Fibroblast of villous mesenchyme (primary cell): ENCODE results near the gene ALDH1A2. TPM values are rescaled to one million over a fixed set of nuclear protein-coding genes. Genes with fewer than 3 reads are reported as not detected.

Source experiments
- DNase-seq: peaks from one replicate; pipeline ENCODE4 v3.0.0-alpha.2; 2010; ENCODE audit warnings: low read depth
- H3K4me3 ChIP-seq: 2 replicates; pipeline ENCODE4 v1.5.1; 2011; ENCODE audit warnings: low read depth, mild to moderate bottlenecking, low read length
- total RNA-seq: library from RNA; depleted of rRNA; stranded (reverse); fragments of >200 nt; gene quantifications from 2 replicates; pipeline ENCODE4 v1.2.3, GENCODE V29; 2012
- TF ChIP-seq, protein P1 (sequence below): IDR thresholded peaks from 2 replicates; pipeline ENCODE4 v1.5.1; 2012; ENCODE audit warnings: low read depth, mild to moderate bottlenecking, low read length; ENCODE audit not compliant: insufficient read depth

The ALDH1A2 gene
- total RNA-seq, 1 donor: 8.2 TPM

DNA sequence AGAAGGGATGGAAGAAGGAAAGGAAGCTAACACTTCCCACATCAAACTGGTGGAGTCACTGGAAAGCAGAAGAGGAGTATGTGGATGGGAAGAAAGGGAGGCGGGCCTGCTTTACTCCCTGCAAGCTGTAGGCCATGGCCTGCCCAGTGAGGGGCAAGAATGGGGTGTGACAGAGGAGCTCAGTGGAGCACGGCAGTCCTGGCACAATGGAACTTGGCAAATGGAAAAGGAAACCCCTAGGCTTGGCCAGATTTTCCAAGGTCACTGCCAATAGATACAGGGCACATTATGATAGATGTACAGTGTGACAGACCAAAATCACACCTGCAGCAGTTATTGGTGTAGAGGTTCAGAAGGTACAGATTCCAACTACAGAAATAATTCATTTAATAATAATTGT, 111.6 kb downstream of the ALDH1A2 start:
- H3K4me3 ChIP-seq: no peak overlapping the region
- TF ChIP-seq, protein P1, sequence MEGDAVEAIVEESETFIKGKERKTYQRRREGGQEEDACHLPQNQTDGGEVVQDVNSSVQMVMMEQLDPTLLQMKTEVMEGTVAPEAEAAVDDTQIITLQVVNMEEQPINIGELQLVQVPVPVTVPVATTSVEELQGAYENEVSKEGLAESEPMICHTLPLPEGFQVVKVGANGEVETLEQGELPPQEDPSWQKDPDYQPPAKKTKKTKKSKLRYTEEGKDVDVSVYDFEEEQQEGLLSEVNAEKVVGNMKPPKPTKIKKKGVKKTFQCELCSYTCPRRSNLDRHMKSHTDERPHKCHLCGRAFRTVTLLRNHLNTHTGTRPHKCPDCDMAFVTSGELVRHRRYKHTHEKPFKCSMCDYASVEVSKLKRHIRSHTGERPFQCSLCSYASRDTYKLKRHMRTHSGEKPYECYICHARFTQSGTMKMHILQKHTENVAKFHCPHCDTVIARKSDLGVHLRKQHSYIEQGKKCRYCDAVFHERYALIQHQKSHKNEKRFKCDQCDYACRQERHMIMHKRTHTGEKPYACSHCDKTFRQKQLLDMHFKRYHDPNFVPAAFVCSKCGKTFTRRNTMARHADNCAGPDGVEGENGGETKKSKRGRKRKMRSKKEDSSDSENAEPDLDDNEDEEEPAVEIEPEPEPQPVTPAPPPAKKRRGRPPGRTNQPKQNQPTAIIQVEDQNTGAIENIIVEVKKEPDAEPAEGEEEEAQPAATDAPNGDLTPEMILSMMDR: no peak
- no peak for DNase-seq

- TF ChIP-seq, protein P1: no peak
- no peak overlapping the region for H3K4me3 ChIP-seq
- DNase-seq: no peak
These were observed 114.1 kb downstream of the ALDH1A2 start for GRCh38 chr15:57951328-57951932.

GRCh38 chr15:57950381-57950946, 115.0 kb downstream of the ALDH1A2 start:
- TF ChIP-seq, protein P1: no peak
- DNase-seq: no peak
- no peak overlapping the region for H3K4me3 ChIP-seq

DNA sequence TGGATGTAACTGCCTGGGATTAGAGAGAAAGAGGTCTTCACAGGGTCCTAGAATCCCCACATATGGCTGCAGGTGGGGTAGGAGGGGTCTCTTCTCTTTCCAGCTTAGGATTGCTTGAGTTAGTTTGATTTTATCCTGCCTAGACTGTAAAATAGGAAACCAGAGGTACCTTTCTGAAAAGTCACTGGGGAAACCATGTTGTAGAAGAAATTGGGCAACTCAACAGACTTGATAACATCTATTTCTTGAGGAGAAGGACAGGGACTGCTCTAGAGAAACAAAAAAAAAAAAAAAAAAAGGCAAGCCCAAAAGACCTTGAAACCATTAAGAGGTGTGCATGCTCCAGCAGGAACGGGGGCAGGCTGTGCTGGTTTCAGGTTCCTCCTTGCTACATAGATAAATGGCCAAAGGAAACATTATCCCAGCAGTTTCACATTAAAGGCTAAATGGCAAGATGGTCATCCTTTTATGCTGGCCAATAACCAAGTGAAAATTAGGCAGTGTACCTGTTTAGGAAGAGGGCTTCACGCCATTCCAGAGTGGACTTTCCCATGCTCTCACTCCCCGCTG, 116.1 kb downstream of the ALDH1A2 start:
- DNase-seq: no peak
- TF ChIP-seq, protein P1: no peak
- no peak overlapping the region for H3K4me3 ChIP-seq

DNA sequence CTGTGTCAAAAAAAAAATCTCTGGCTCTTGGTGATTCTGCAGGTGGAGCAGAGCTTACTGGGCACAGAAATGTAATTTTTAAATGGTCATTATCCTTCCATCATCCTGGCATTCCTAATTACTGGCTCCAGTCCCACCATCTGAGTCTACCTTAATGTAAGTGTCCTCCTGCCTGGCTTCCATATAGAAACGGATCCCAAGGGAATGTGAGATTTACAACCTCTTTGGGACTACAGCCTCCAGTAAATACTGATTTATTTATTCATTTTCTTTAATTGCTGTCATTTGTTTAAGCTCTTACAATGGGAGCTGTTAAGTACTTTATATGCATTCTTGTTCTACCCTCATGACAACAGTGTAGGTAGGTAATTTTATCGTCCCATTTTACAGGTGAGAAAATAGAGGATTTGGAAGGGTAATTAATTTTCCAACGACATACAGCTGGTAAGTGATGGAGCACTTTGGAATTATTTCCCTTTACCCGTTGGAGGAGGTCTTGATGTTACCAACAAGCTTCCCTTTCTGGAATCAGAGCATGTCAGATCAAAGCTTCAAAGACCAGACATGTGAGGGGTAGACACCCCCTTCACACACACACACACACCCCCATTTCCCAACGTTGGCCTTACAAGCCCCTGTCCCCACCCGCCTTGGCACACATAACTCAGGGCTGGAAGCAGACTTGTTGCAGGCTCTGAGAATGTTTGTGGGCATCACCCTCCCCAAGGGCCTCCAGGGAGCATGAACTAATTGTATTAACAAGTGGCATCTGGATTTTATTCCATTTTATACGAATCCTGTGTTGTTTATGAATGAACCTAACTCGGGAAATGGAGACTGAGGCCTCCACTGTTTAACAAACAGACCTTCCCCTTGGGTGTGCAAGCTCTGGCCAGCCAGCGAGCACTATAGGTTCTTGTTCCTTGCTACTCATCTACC, 116.9 kb downstream of the ALDH1A2 start:
- no peak for DNase-seq
- no peak overlapping the region for H3K4me3 ChIP-seq
- TF ChIP-seq, protein P1: no peak

DNA sequence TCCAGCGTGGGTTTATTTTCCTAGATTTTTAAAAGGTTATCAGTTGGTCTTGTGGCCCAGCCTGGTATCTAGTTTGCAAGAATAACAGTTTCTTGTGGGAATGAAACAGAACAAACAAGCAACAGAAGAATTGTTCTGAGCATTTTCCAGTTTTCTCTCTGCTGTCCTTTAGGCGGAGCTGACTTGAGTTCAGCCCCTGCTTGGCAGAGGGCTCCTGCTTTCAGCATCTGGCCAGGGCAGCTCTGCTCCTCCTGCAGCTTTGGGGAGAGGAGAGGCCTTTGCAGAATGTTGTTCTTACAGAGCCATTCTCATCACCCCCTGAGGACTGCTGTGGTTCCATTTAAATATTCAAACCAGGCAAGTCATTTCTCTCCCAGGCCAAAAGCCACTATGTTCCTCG, 117.7 kb downstream of the ALDH1A2 start:
- H3K4me3 ChIP-seq: no peak overlapping the region
- peak; percentile 3 for DNase-seq
- TF ChIP-seq, protein P1: no peak
